Stimulated activated CD4-positive, alpha-beta T cell treated with anti-CD3 and anti-CD28 coated beads, TNF-alpha, amount 100 ng/mL, for 1 hour (primary cell): ENCODE measurements around the gene MBNL2.

Experiments used
- DNase-seq, 3 donors: peaks; one replicate each; pipeline ENCODE4 v3.0.0-alpha.2; 2020; ENCODE audit warnings: low read depth in 3 of 3, low spot score in 1 of 3

MBNL2 gene

DNA sequence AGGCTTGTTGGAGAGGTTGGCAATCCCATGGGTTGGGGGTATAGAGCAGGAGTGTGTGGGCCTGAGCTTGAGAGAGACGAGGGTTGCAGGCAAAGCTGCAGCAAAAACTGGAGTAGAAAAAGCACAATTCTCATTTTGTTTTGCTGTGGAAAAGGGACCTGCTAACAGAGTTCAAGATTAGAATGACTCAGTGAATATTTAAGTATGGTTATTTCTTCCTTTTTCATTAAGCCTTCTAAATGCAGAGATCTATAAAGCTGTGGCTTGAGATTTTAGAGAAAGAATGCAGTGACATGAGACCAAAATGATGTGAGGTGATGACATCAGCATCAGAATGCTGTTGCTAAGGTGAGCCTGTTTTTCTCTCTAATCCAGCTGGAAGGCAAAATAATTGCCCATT, 10.8 kb upstream of the MBNL2 start:
- DNase-seq = no peak

GRCh38 chr13:97212004-97212403, 10.1 kb upstream of the MBNL2 start:
- DNase-seq = no peak

- DNase-seq = no peak
These were observed 9.5 kb upstream of the MBNL2 start for GRCh38 chr13:97212601-97213040.

DNA sequence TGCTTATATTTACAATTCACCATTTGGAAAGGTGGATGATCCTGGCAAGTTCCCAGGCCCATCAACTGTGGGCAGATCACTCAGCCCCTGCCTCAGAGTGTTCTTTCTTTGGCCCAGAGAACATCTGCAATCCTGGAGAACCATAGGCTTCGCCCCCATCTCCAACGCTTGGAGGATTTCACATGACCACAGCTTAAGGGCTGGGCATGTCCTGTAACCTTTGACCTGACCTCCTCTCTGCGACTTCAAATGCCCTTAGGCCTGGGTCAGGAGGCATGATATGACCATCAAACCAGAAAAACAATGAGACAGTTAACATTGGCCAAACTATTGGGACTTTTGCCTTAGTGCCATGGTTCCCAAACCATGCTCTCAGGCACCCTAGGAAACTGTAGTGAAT, 7.2 kb upstream of the MBNL2 start:
- DNase-seq = no peak

GRCh38 chr13:97215325-97215724, 6.8 kb upstream of the MBNL2 start:
- DNase-seq = no peak

DNA sequence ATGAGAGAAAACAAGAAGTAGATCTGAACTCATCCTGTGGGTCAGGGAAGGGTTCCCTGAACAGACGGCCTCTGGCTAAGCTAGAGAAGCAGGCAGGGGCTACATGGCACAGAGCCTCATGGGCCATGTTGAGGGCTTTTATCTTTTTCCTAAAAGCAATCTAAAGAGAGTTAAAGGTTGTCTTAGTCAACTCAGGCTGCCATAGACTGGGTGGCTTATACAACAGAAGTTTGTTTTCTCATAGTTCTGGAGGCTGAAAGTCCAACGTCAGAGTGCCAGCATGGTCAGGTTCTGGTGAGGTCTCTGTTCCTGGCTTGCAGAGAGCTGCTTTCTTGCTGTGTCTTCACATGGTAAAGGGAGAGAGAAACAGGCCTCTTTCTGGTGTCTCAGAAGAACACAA, 2.9 kb upstream of the MBNL2 start:
- no peak for DNase-seq

GRCh38 chr13:97220151-97220900, 1.8 kb upstream of the MBNL2 start:
- no peak for DNase-seq

GRCh38 chr13:97221046-97221445, 1.1 kb upstream of the MBNL2 start:
- no peak for DNase-seq

- DNase-seq = no peak
These were observed 667 bp upstream of the MBNL2 start for GRCh38 chr13:97221466-97221865.

- no peak for DNase-seq
These were observed 1.0 kb downstream of the MBNL2 start for GRCh38 chr13:97223037-97223710.

DNA sequence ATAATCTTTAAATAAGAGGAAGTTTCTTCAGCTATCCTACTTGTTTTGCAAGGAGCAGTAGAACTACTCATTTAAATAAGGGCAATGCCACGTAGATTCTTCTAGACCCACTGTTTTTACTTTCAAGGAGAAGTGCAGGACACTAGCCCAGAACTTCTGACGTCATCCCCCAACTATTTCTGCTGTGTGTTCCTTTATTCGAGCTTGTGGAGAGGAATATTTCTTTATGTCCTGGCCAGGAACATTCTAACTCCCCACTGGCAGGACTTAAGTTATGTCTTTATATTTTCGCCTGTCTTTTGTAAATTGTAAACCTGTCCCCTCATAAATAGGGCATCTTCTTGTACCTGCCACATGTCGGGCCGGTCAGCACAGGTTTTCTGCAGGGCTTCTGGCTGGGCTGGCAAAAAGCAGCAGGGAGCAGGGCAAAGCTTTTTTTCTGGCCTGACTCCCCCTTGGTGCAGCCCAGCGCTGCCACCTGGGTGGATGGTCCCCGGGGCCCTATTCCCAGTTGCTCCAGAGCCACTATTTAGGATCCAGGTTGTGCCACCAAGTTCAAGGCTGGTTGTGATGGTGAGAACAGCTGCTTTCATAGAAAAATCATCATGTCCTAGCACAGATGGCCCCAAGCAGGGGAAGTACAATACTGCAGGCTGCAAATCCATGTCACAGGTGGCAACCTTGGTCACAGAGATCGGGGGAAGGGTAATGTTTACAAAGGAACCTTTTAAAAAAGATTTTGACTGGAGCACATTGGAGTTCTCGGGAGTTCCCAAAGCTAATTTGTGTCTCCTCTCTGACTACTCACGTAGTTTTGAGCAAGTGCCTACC, 1.8 kb downstream of the MBNL2 start:
- DNase-seq = no peak

- no peak for DNase-seq
These were observed 2.6 kb downstream of the MBNL2 start for GRCh38 chr13:97224544-97225300.

GRCh38 chr13:97225533-97225932, 3.4 kb downstream of the MBNL2 start:
- no peak for DNase-seq

GRCh38 chr13:97226013-97226412, 3.9 kb downstream of the MBNL2 start:
- DNase-seq = no peak

- no peak for DNase-seq
These were observed 4.9 kb downstream of the MBNL2 start for GRCh38 chr13:97226788-97227627.

GRCh38 chr13:97228850-97229521, 6.9 kb downstream of the MBNL2 start:
- DNase-seq = no peak

GRCh38 chr13:97229699-97230098, 7.6 kb downstream of the MBNL2 start:
- DNase-seq = no peak

DNA sequence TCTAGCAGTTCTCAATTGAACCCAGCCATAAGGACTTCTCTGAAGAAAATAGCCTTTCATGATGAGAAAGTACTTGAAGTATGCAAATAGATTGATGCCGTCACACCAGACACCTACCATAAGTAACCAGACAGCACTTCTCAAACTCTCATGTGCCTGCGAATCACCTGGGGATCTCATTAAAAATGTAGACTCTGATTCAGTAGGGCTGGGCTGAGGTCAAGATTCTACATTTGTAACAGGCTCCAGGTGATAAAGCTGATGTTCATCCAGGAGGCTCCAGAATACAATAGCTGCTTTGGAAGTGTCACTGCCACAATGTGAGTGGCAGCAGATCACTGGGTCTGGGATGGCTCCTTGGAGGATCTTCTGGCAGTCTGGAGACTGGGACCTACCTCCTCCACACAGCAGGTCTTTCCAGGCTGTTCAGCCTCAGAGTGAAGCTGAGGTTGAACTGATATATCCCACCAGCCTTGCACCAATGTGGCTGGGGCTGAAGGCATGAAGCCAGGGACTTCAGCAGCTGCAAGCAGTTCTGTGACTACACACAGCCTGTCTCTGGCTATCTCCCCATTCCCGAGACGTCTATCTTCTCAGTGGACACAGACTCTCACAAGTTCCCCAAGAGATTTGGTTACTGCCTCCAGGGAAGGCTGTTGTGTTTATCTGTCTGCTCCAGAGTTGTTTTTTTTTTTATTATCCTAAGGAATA, 9.1 kb downstream of the MBNL2 start:
- DNase-seq = no peak

DNA sequence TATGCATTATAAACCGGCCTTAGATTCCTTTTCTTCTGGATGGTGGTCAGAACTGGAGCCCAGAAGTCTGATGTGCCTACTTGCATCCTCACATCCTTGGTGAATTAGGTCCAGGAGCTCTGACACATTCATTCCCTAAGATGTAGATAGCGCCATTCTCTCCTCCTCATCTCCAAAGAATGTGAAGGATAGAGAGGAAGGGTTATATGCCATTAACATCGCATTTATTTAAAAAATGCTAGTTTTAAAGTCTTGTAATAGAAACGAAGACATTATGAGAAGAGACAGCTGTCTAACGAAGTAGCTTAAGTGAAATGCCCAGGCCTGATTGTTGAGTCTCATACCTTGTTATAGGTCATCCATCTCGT, 9.7 kb downstream of the MBNL2 start:
- no peak for DNase-seq
